GM18868 (cell line): Measurements from ENCODE around the gene TUG1.

Experiments
- ATAC-seq: cut with Tn5 transposase; IDR thresholded peaks from one replicate; pipeline ENCODE4 v1.9.1; 2021; ENCODE audit warnings: mild to moderate bottlenecking, moderate library complexity; ENCODE audit not compliant: unreplicated experiment

TUG1 gene

DNA sequence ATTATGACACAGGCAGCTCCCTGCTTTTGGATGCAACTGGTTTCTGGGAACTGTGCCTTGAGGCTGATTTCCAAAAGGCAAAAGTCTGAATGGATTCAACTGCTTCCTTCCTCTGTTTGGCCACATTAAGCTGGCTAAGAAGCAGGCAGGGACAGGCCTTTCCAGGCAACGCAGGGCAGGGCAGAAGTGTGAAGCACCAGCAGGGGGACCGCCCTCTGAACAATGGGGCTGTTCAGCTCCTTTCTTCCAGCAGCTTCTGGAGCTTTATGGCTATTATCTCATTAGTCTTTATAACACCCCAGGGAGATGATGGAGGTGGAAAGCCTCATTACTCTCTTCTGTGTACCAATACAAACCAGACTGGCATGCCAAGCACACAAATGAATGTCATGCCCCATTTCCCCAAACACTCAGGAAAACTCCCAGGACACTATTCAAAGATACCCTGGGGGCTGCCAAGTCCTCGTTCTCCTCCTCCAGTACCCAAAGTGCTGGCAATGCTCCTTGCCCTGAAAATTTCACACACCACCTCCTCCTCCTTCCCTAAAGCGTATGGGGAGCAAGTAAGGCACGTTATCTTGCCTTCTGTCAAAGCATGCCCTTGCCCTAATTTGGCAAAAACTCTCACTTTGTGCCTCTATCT lies 21.8 kb upstream of the TUG1 start:
- ATAC-seq, result no peak

- ATAC-seq, result no peak
These were observed 21.1 kb upstream of the TUG1 start for GRCh38 chr22:30947816-30948454.

DNA sequence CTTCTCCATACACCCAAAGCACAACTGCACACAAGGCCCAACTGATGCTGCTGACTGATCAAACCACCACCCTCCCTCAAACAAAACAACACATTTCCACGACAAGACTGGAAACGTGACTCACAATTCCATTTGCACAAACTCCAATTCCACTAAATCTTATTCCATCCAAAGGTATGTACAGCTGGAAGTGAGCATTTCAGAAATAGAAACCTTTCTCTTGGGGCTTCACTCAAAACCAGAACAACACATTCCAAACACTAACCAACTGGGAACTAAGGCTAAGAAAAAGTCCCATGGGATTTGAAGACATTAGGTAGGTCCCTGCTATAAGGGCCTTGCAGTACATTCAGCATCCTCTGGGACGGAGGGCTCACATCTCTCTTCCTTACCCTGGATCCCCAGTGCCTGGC lies 20.1 kb upstream of the TUG1 start:
- ATAC-seq, result no peak

DNA sequence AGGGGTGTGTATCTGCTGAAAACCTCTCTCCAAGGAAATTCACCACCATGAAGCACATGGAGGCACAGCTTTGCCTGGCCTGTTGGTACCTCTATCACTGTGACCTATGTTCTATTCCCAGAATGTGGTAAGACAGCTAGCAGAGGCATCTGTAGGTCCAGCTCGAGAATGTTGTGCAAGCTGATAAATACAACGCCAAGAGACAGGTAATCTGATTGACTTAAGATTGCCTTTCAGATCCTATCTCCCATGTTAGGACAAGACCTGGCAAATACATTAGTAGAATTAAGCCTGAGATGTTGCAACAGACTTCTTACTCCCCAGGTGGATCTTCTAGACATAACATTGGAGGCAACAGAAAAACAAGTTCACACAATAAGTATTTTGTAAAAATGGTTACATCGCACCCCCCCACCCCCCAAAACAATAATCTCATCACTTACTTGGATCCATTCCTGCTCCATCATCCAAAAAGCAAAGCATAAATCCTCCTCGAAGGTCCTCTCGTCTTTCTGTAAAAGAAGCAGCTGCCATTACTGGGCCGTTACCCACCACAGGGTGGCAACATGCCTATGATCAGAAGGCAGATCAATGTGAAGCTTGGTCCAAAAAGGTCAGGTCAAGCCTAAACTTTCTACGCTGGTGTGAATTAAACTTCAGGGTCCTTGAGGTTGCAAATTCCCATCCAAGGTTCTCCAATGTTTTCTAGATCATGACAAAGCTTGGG lies 19.0 kb upstream of the TUG1 start:
- ATAC-seq, result no peak

GRCh38 chr22:30953206-30953605 lies 15.9 kb upstream of the TUG1 start:
- no peak for ATAC-seq

DNA sequence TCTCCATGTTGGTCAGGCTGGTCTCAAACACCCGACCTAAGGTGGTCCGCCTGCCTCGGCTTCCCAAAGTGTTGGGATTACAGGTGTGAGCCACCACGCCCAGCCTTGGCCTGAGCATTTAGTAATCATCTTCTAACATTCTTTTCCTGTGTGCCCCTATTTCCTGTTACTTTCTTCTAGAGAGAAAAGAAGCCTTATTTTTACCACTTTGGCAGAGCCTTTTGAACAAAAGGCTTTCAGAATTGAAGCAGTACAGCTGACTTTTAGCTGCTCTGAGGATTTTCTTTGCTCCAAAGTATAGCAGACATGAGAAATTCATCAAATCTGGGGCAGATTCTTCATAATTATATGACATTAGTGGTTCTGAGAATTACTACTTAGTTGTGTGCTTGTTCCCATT lies 13.9 kb upstream of the TUG1 start:
- no peak for ATAC-seq

GRCh38 chr22:30964858-30965257 lies 4.2 kb upstream of the TUG1 start:
- no peak for ATAC-seq

GRCh38 chr22:30968015-30968923 lies 796 bp upstream of the TUG1 start, which contains the start of gene MORC2:
MORC2 (minus strand) TSS chr22:30968774; CDS start chr22:30967889, 885 bp downstream.
- peak; percentile 17 for ATAC-seq

GRCh38 chr22:30969532-30970355 lies 679 bp downstream of the TUG1 start:
- ATAC-seq, result peak; percentile 25

GRCh38 chr22:30970356-30970746 lies 1.3 kb downstream of the TUG1 start:
- no peak for ATAC-seq

DNA sequence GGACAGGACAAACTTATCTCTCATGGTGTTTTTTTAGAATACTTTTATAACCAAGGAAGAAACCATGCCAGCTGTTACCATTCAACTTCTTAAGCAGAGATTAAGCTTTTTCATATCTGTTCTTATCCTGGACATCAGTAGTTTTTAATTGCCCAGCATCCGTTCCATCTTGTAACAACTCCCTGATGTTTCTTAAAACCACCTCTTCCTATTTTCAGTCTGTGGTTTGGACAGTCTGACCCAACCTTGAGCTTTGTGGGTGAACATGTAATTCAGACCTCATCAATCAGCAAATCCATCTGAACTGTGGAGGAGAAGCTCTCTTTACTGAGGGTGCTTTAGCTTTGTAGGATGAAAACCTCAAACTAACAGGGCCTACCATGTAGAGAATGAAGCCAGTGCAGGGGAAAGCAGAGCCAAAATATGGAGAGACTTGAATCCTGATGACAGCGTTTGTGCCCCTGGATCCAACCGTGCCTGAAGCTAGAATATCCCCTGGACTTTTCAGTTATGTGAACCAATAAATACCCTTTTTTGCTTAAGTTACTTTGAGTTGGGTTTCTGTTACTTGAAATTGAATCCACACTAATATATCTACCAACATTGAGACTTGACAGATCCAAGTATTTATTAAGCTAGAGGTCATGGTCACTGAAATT lies 9.4 kb downstream of the TUG1 start:
- ATAC-seq, result no peak

GRCh38 chr22:30979932-30980331 lies 10.9 kb downstream of the TUG1 start:
- no peak for ATAC-seq

GRCh38 chr22:30982512-30982911 lies 13.4 kb downstream of the TUG1 start:
- ATAC-seq, result no peak

GRCh38 chr22:30984317-30984716 lies 15.3 kb downstream of the TUG1 start:
- no peak for ATAC-seq

- ATAC-seq, result no peak
These were observed 16.6 kb downstream of the TUG1 start for GRCh38 chr22:30985561-30986208.

- ATAC-seq, result no peak
These were observed 20.4 kb downstream of the TUG1 start for GRCh38 chr22:30989474-30989873.

- no peak for ATAC-seq
These were observed 21.6 kb downstream of the TUG1 start for GRCh38 chr22:30990690-30991089.

DNA sequence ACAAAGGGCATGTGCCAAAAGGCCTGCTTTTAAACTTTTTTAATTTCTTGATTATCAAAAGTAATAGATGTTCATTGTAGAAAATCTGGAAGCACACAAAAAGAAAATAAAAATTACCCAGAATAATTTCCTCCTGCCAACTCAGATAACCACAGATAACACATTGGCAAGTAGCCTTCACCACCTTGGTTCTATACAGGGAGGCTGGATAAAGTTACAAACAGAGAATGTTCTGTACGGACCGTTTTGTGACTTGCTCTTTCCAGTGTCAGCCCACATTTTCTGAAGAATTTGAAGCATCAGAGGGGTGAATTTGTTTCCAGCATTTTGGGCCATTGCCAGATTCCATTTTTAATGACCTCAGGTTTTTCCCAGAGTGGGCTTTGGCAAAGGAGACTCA lies 23.5 kb downstream of the TUG1 start:
- ATAC-seq, result no peak

GRCh38 chr22:30994960-30995359 lies 25.9 kb downstream of the TUG1 start:
- ATAC-seq, result no peak
